ENCODE measurements around the gene SDC3.

DNA sequence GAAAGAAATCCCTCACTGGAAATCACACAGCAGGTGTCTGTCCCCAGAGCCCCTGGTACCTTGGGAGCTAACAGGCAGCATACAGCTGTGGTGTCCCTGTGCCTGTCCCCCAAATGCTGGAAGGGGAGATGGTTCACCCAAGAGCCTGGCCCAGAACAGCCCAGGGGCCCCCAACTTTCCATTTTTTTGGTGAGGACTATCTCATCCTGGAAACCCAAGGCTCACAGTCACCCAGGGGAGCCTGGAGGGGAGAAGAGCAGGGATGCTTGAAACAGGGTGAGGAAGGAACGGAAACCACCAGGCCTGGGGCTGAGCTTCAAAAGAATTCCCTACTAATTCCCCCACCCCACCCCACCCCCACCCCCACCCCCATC is 3.6 kb downstream of the SDC3 start:
- TF ChIP-seq, protein P1, sequence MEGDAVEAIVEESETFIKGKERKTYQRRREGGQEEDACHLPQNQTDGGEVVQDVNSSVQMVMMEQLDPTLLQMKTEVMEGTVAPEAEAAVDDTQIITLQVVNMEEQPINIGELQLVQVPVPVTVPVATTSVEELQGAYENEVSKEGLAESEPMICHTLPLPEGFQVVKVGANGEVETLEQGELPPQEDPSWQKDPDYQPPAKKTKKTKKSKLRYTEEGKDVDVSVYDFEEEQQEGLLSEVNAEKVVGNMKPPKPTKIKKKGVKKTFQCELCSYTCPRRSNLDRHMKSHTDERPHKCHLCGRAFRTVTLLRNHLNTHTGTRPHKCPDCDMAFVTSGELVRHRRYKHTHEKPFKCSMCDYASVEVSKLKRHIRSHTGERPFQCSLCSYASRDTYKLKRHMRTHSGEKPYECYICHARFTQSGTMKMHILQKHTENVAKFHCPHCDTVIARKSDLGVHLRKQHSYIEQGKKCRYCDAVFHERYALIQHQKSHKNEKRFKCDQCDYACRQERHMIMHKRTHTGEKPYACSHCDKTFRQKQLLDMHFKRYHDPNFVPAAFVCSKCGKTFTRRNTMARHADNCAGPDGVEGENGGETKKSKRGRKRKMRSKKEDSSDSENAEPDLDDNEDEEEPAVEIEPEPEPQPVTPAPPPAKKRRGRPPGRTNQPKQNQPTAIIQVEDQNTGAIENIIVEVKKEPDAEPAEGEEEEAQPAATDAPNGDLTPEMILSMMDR (IDR thresholded peaks at IDR 0.05; ENCODE audit: insufficient read depth, low read length): no peak
- TF ChIP-seq SPI1 (IDR thresholded peaks at IDR 0.05; ENCODE audit: borderline replicate concordance, low read depth) (no peak), POLR2AphosphoS5 (IDR thresholded peaks at IDR 0.05; ENCODE audit: low read depth) (no peak)

Measured in HL-60 (cell line).